Heart right ventricle (tissue), 16 donors: ENCODE measurements around the gene THY1. TPM values are rescaled to one million over a fixed set of nuclear protein-coding genes. Genes with fewer than 3 reads are reported as not detected.
"Not testable (repeated sequence)": the region's sequence is repeated elsewhere in the genome, so short reads cannot be mapped to it uniquely, and the experiment has no call there.

Source experiments
- ATAC-seq, 8 donors: fragments of 200-7000 bp; cut with Tn5 transposase; one replicate each; pipeline ENCODE4 v1.9.1; 2020; ENCODE audit warnings: mild to moderate bottlenecking in 8 of 8, moderate library complexity in 8 of 8, moderate number of reproducible peaks in 1 of 8
- DNase-seq, 2 donors: peaks; one replicate each; pipeline ENCODE4 v3.0.0-alpha.2; 2020
- H3K27ac ChIP-seq, 10 donors: fragments of 200-600 bp; sonication (generic) in 2 of 10; one replicate each; pipeline versions ENCODE4 v1.5.0 to v1.8.0; 2020 to 2022; ENCODE audit warnings: mild to moderate bottlenecking in 3 of 10
- H3K27me3 ChIP-seq, 7 donors: fragments of 200-600 bp; one replicate each; pipeline ENCODE4 v1.8.0; 2021 to 2022; ENCODE audit warnings: mild to moderate bottlenecking in 2 of 7
- H3K36me3 ChIP-seq, 9 donors: fragments of 200-600 bp; sonication (generic) in 1 of 9; one replicate each; pipeline versions ENCODE4 v1.5.0 to v1.8.0; 2020 to 2022; ENCODE audit warnings: mild to moderate bottlenecking in 2 of 9
- H3K4me1 ChIP-seq, 9 donors: fragments of 200-600 bp; sonication (generic) in 1 of 9; one replicate each; pipeline versions ENCODE4 v1.5.0 to v1.8.0; 2020 to 2022; ENCODE audit warnings: mild to moderate bottlenecking in 4 of 9
- H3K4me3 ChIP-seq, 10 donors: fragments of 200-600 bp; sonication (generic) in 2 of 10; one replicate each; pipeline versions ENCODE4 v1.5.0 to v1.8.0; 2020 to 2022; ENCODE audit warnings: mild to moderate bottlenecking in 7 of 10, moderate library complexity in 2 of 10
- H3K9me3 ChIP-seq, 11 donors: fragments of 200-600 bp in 10 of 11; sonication (generic) in 2 of 11; one replicate each; pipeline versions ENCODE4 v1.5.0 to v1.8.0; 2013 to 2022; ENCODE audit warnings: mild to moderate bottlenecking in 2 of 11, control low read depth in 1 of 11, moderate library complexity in 1 of 11
- WGBS, 2 donors: extraction: QIAGEN DNeasy Blood & Tissue Kit; methylation state at CpG; one replicate each; pipeline ENCODE4 v1.1.7; 2013; ENCODE audit warnings: inconsistent platforms in 1 of 2; 5-methylcytosine and 5-hydroxymethylcytosine counted together
- intact Hi-C, 10 donors: fragments of 100-400 bp; cut with DNase I; formaldehyde crosslinking; loops; one replicate each; pipeline versions ENCODE4 v1.11.1 to v1.14.2; 2022
- polyA plus RNA-seq, 2 donors: library from polyadenylated mRNA; stranded (reverse); fragments of 200-250 nt; gene quantifications; one replicate each; pipeline ENCODE4 v1.2.3, GENCODE V29; 2013
- total RNA-seq, 10 donors: library from RNA; stranded (reverse); fragmentation: NEBNext Ultra II Directional in 3 of 10; extraction: Animal tissue kit (Norgen Biotek cat#: 25700) in 3 of 10; gene quantifications; one replicate each; pipeline versions ENCODE4 v1.2.1 to v1.2.4, GENCODE V29; 2021 to 2023
- TF ChIP-seq, protein P1 (sequence below), 9 donors: fragments of 200-600 bp; sonication (generic) in 2 of 9; IDR thresholded peaks; one replicate each; pipeline versions ENCODE4 v1.5.0 to v1.8.0; 2021 to 2022; ENCODE audit warnings: antibody characterized with exemption in 9 of 9, mild to moderate bottlenecking in 5 of 9, moderate library complexity in 1 of 9
- donor health status: Arrhythmogenic right ventricular cardiomyopathy.
- donor health status: ischemic (EF 13 %, LVEDD 7.1; RV severe dilation, severe dysfunction).
- donor health status: healthy with polysubstance abuse.
- donor health status: DM: no; HTN: yes; CAD: no.
- donor health status: DM: no; HTN: no; CAD: no.
- donor health status: ischemic (EF 25% LVEDD 6.9; RV normal size, moderate dysfunction).
- donor health status: ischemic (EF 25% LVEDD 5.7; RV mildly dilated, moderate dysfunction).
- donor health status: healthy.
- donor health status: DM: yes; HTN: yes; CAD: no.
- donor health status: Ischemic cardiomyopathy.
- donor health status: ischemic (EF 35%, LVEDD 5.7; RV mildly dilated, moderate dysfunction).
- donor health status: nonischemic (EF 11% LVEDD 7.7; RV severe dilation, severe dysfunction).
- donor health status: DM: yes; HTN: yes; CAD: no.
- donor health status: PGD.
- donor health status: ischemic (EF 29% LVEDD 5.4; RV normal size, mild dysfunction).
- donor health status: nonischemic (EF 23%, LVEDD 6.1; RV moderate dilation, normal function).

Gene THY1
- total and polyA plus RNA-seq, 12 donors: 0.61 to 26.6 (median 5.0) TPM

- DNase-seq (no peak), ATAC-seq (no peak)
- 86 to 88% methylated on average over 11 of the region's 11 CpGs for WGBS, 2 donors
- Histone ChIP-seq H3K27ac (no peak overlapping the region), H3K4me1 (peaks cover 0 to 10% (median 0%) of the 10 kb centered on the region in 9 donors), H3K27me3 (peaks cover 0 to 7% (median 0%) of the 10 kb centered on the region in 7 donors), H3K9me3 (no peaks in the 10 kb centered on the region), H3K4me3 (no peak overlapping the region), H3K36me3 (no peaks in the 10 kb centered on the region)
- intact Hi-C loops: no loop called here
- TF ChIP-seq, protein P1, sequence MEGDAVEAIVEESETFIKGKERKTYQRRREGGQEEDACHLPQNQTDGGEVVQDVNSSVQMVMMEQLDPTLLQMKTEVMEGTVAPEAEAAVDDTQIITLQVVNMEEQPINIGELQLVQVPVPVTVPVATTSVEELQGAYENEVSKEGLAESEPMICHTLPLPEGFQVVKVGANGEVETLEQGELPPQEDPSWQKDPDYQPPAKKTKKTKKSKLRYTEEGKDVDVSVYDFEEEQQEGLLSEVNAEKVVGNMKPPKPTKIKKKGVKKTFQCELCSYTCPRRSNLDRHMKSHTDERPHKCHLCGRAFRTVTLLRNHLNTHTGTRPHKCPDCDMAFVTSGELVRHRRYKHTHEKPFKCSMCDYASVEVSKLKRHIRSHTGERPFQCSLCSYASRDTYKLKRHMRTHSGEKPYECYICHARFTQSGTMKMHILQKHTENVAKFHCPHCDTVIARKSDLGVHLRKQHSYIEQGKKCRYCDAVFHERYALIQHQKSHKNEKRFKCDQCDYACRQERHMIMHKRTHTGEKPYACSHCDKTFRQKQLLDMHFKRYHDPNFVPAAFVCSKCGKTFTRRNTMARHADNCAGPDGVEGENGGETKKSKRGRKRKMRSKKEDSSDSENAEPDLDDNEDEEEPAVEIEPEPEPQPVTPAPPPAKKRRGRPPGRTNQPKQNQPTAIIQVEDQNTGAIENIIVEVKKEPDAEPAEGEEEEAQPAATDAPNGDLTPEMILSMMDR (IDR thresholded peaks at IDR 0.05): no peak
These were observed 22.4 kb upstream of the THY1 start for GRCh38 chr11:119445379-119445778.

DNA sequence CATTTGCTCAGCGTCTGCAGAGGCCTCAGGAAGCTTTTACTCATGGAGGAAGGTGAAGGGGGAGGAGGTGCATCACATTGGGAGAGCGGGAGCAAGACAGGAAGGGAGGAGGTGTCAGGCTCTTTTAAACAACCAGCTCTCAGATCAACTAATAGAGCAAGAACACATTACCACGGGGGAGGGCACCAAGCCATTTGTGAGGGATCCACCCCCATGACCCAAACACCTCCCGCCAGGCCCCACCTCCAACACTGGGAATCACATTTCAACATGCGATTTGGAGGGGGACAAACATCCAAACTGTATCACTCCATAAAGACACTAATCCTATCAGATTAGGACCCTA is 18.9 kb upstream of the THY1 start:
- no peak for DNase-seq
- Histone ChIP-seq H3K27me3 (peaks cover 0 to 6% (median 0%) of the 10 kb centered on the region in 7 donors), H3K9me3 (no peaks in the 10 kb centered on the region), H3K4me1 (peaks cover 0 to 9% (median 0%) of the 10 kb centered on the region in 9 donors), H3K27ac (no peak overlapping the region), H3K4me3 (no peak overlapping the region), H3K36me3 (no peaks in the 10 kb centered on the region)
- 64 to 76% methylated on average over 5 of the region's 5 CpGs for WGBS, 2 donors
- no peak for ATAC-seq
- intact Hi-C loops: no loop called here
- TF ChIP-seq, protein P1 (IDR thresholded peaks at IDR 0.05): no peak

DNA sequence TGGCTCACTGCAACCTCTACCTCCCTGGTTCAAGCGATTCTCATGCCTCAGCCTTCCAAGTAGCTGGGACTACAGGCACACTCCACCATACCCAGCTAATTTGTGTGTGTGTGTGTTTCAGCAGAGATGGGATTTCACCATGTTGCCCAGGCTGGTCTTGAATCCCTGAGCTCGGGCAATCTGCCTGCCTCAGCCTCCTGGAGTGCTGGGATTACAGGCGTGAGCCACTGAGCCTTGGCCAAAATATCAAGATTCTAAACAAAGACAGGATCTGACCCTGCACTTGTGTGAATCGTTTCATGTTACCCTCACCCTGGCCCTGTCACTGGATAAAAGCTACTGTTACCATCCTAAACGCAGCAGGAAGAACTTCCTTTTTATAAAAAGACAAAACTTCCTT is 15.6 kb upstream of the THY1 start:
- DNase-seq (no peak), ATAC-seq (no peak)
- Histone ChIP-seq H3K36me3 (no peaks in the 10 kb centered on the region), H3K27ac (no peak overlapping the region), H3K27me3 (no peaks in the 10 kb centered on the region), H3K4me1 (peaks cover 0 to 11% (median 0%) of the 10 kb centered on the region in 9 donors), H3K9me3 (no peaks in the 10 kb centered on the region), H3K4me3 (no peak overlapping the region)
- intact Hi-C loops: no loop called here
- 50 to 63% methylated on average over 5 of the region's 5 CpGs for WGBS, 2 donors
- TF ChIP-seq, protein P1 (IDR thresholded peaks at IDR 0.05): no peak

DNA sequence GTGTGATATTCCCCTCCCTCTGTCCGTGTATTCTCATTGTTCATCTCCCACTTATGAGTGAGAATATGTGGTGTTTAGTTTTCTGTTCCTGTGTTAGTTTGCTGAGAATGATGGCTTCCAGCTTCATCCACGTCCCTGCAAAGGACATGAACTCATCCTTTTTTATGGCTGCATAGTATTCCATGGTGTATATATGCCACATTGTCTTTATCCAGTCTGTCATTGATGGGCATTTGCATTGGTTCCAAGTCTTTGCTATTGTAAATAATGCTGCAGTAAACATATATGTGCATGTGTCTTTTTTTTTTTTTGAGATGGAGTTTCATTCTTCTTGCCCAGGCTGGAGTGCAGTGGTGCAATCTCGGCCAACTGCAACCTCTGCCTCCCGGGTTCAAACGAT is 14.5 kb upstream of the THY1 start:
- H3K27ac ChIP-seq, ATAC-seq, DNase-seq: not testable (repeated sequence)

DNA sequence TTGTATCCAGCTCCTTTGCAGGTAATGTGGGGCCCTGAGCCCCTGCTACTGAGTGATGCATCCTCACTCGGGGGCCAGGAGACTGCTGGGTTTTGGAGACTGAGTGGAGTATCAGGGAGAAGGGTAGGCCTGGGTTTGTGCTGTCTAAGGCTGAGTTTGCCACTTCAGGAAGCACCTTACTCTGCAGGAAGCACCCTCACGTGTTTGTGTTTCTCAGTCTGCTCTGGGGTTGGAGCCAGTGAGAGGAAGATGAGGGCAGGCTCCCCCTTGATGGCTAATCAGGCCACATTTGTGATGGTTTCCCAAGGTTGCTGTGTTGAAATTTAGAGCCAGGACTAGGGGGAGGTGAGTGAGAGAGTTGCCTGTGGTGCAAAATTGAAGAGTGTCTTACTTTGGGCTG is 13.7 kb upstream of the THY1 start:
- H3K4me3 ChIP-seq: no peak overlapping the region
- intact Hi-C loops: no loop called here
- ATAC-seq (no peak), DNase-seq (no peak)
- H3K4me1 ChIP-seq: peaks cover 0 to 20% (median 0%) of the 10 kb centered on the region in 9 donors
- H3K27ac ChIP-seq: no peak overlapping the region
- H3K9me3 ChIP-seq: no peaks in the 10 kb centered on the region
- no peaks in the 10 kb centered on the region for H3K27me3 ChIP-seq
- H3K36me3 ChIP-seq: no peaks in the 10 kb centered on the region
- TF ChIP-seq, protein P1 (IDR thresholded peaks at IDR 0.05): no peak
- 71 to 73% methylated on average over 2 of the region's 2 CpGs for WGBS, 2 donors

More for the DNA sequence above, 14.5 kb upstream of the THY1 start:
- H3K4me3 ChIP-seq, H3K27me3 ChIP-seq, intact Hi-C loops, H3K36me3 ChIP-seq, H3K9me3 ChIP-seq: not testable (repeated sequence)
- peaks cover 0 to 20% (median 0%) of the 10 kb centered on the region in 9 donors for H3K4me1 ChIP-seq
- 91 to 98% methylated on average over 5 of the region's 5 CpGs for WGBS, 2 donors
